ENCODE results near the gene DGKH. TPM values are rescaled to one million over a fixed set of nuclear protein-coding genes. Genes with fewer than 3 reads are reported as not detected.

Gene DGKH
- total and polyA plus RNA-seq, 8 donors, result 0.61 to 41.5 (median 11.7) TPM

DNA sequence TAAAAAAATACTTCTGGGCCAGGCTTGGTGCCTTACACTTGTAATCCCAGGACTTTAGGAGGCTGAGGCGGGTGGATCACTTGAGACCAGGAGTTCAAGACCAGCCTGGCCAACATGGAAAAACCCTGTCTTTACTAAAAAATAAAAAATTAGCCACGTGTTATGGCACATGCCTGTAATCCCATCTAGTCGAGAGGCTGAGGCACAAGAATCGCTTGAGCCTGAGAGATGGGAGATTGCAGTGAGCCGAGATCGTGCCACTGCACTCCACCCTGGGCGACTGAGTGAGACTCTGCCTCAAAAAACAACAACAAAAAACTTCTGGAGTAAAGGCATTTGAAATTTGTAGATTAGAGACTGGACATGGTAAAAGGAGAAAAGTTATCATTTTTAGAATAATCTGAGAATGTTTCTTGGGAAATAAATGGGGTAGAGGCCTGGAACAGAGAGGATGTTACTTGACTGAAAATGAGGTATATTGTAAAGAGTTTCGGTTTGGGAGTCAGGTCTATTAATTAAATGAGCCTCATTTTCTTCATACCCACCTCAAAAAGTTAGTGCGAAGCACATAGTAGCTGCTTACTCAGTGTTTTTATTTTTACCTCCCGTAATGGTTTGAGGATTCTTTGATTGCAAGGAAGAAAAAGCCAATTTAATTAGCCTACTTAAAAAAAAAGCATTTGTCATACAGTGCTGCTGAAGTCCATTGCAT, 226.1 kb downstream of the DGKH start:
- WGBS, 5 donors, result 84 to 92% (median 89%) methylated on average over 9 to 10 of the region's 10 CpGs
- Histone ChIP-seq H3K27me3 (no peaks in the 10 kb centered on the region), H3K27ac (peak overlapping the region in 2 of 5 donors; percentile 2 to 94), H3K4me1 (peaks cover 7 to 62% (median 43%) of the 10 kb centered on the region in 4 donors), H3K36me3 (no peaks in the 10 kb centered on the region), H3K4me3 (no peak overlapping the region), H3K9me3 (no peaks in the 10 kb centered on the region)
- intact Hi-C loops (cut with DNase I; ENCODE audit: low total_unique reads), result no loop called here
- DNase-seq, result no peak
- TF ChIP-seq, protein P1, sequence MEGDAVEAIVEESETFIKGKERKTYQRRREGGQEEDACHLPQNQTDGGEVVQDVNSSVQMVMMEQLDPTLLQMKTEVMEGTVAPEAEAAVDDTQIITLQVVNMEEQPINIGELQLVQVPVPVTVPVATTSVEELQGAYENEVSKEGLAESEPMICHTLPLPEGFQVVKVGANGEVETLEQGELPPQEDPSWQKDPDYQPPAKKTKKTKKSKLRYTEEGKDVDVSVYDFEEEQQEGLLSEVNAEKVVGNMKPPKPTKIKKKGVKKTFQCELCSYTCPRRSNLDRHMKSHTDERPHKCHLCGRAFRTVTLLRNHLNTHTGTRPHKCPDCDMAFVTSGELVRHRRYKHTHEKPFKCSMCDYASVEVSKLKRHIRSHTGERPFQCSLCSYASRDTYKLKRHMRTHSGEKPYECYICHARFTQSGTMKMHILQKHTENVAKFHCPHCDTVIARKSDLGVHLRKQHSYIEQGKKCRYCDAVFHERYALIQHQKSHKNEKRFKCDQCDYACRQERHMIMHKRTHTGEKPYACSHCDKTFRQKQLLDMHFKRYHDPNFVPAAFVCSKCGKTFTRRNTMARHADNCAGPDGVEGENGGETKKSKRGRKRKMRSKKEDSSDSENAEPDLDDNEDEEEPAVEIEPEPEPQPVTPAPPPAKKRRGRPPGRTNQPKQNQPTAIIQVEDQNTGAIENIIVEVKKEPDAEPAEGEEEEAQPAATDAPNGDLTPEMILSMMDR (IDR thresholded peaks at IDR 0.05), result no peak
- no peak for TF ChIP-seq POLR2AphosphoS5 (IDR thresholded peaks at IDR 0.05)

DNA sequence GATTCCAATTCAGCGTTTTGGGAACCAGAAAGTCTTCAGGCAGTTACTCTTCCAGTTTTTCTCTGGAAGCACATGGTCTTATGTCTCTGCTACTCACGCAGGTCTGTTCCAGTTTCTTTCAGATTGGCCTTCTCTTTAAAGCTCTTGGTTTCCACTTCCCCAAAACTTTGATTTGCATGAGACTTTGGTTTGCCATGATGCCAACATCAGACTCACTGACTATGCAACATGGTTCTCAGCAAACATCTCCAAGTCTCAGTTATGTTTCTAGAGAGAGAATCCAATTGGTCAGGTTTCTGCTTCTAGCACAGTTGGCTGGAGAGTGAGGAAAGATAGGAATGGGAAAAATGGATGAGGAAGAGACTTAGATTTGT, 226.6 kb downstream of the DGKH start:
- peak in 1 of 2 donors; percentile 26 for DNase-seq
- Histone ChIP-seq H3K4me1 (peaks cover 13 to 67% (median 45%) of the 10 kb centered on the region in 4 donors), H3K27ac (peak overlapping the region in 1 of 5 donors; percentile 35), H3K9me3 (no peaks in the 10 kb centered on the region), H3K36me3 (no peaks in the 10 kb centered on the region), H3K27me3 (no peaks in the 10 kb centered on the region), H3K4me3 (no peak overlapping the region)
- TF ChIP-seq, protein P1 (IDR thresholded peaks at IDR 0.05), result no peak
- no peak for TF ChIP-seq POLR2AphosphoS5 (IDR thresholded peaks at IDR 0.05)
- TF ChIP-seq EP300 (IDR thresholded peaks at IDR 0.05), result no peak
- TF ChIP-seq POLR2A (IDR thresholded peaks at IDR 0.05), result no peak
- intact Hi-C loops (cut with DNase I; ENCODE audit: low total_unique reads), result no loop called here
- 70 to 93% (median 85%) methylated on average over 2 of the region's 2 CpGs for WGBS, 5 donors

DNA sequence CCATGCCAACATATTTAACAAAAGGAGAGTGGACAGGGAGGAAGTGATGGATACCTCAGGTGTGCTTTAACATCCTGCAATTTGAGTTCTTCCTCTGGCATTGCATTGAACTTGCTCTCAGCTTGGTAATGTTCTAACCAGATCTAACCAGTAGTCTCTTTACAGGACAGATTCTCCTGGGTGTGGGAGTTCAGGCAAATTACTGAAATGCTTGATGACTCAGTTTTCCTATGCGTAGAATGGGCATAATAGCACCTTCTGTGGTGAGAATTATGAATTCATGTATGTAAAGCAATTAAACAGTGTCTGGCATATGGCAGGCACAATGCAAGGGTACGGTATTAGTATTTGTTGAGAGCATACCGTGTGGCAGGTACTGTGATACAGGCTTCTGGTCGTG, 227.1 kb downstream of the DGKH start:
- TF ChIP-seq EP300 (IDR thresholded peaks at IDR 0.05), result no peak
- TF ChIP-seq POLR2A (IDR thresholded peaks at IDR 0.05), result no peak
- no peak for TF ChIP-seq POLR2AphosphoS5 (IDR thresholded peaks at IDR 0.05)
- TF ChIP-seq, protein P1 (IDR thresholded peaks at IDR 0.05), result no peak
- Histone ChIP-seq H3K4me3 (no peak overlapping the region), H3K36me3 (no peaks in the 10 kb centered on the region), H3K9me3 (no peaks in the 10 kb centered on the region), H3K27ac (peak overlapping the region in 1 of 5 donors; percentile 35), H3K4me1 (peaks cover 17 to 71% (median 47%) of the 10 kb centered on the region in 4 donors), H3K27me3 (no peaks in the 10 kb centered on the region)
- intact Hi-C loops (cut with DNase I; ENCODE audit: low total_unique reads), result no loop called here
- DNase-seq, result no peak
- WGBS, 5 donors, result 88 to 95% (median 91%) methylated on average over 4 of the region's 4 CpGs

DNA sequence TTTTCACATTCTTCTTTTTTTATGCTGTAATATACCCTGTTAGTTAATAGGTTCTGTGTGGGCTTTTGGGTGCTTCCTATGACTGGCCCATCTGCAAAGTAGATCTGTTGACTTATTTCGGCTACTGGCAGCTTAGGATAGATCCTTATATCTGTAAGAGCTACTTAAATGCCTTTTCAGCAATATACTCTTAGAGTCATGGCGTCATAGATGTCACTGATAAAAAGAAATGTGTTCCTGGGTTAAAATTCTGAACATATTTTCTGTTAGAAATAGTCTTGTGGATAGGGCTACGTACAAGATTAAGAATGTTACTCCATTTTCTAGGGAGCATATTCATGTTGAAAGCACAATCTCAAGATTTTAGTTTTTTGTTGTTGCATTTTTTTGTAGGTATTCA, 228.2 kb downstream of the DGKH start:
- H3K27ac ChIP-seq, result peak overlapping the region in 1 of 5 donors; percentile 35
- TF ChIP-seq, protein P1 (IDR thresholded peaks at IDR 0.05), result no peak
- no peak for TF ChIP-seq POLR2A (IDR thresholded peaks at IDR 0.05)
- TF ChIP-seq EP300 (IDR thresholded peaks at IDR 0.05), result no peak
- TF ChIP-seq POLR2AphosphoS5 (IDR thresholded peaks at IDR 0.05), result no peak
- no peak overlapping the region for H3K4me3 ChIP-seq
- H3K4me1 ChIP-seq, result peaks cover 20 to 72% (median 43%) of the 10 kb centered on the region in 4 donors
- intact Hi-C loops (cut with DNase I; ENCODE audit: low total_unique reads), result no loop called here
- WGBS, 5 donors, result 88 to 96% (median 90%) methylated on average over 3 of the region's 3 CpGs
- no peaks in the 10 kb centered on the region for H3K27me3 ChIP-seq
- no peaks in the 10 kb centered on the region for H3K36me3 ChIP-seq
- H3K9me3 ChIP-seq, result no peaks in the 10 kb centered on the region
- no peak for DNase-seq
